Measurements from ENCODE around the gene TAF5L.
"Not testable (repeated sequence)": the region's sequence is repeated elsewhere in the genome, so short reads cannot be mapped to it uniquely, and the experiment has no call there.

The TAF5L gene

DNA sequence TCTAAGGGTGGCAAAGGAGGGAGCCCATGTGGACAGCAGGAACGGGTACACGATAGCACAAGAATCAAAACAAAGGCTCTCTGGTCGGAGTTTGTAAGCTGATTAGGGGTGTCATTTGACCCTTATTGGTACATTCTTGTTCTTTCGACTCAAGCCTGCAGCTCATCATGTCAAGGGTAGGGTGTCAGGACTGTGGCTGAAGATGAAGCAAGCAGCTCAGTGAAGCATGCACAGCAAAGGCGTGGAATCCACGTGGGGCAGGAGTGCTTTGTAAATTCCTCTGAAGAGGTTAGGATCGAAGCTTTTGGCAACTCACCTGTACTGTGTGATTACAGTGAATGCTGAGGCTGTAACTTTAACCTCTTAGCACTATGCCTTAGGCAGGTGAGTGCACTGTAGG is 62.7 kb downstream of the TAF5L start:
- no peak for DNase-seq

DNA sequence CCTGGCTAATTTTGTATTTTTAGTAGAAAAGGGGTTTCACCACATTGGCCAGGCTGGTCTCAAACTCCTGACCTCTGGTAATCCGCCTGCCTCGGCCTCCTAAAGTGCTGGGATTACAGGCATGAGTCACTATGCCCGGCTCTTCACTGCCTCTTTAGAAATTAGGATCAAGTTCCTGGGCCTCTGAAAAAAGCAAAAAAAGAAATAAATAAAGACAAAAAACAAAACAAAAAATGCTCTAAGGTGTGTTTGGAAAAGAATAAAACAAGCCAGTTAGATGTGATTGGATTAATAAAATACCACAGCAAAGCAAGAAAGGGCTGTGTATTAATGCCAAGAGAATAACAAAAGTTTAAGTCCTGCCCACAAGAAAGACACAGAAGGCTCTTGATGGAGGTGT is 63.2 kb downstream of the TAF5L start:
- no peak for DNase-seq

- no peak for DNase-seq
Observed at GRCh38 chr1:229561141-229561540, 64.8 kb downstream of the TAF5L start.

GRCh38 chr1:229560124-229560523 is 65.8 kb downstream of the TAF5L start:
- DNase-seq = not testable (repeated sequence)

DNA sequence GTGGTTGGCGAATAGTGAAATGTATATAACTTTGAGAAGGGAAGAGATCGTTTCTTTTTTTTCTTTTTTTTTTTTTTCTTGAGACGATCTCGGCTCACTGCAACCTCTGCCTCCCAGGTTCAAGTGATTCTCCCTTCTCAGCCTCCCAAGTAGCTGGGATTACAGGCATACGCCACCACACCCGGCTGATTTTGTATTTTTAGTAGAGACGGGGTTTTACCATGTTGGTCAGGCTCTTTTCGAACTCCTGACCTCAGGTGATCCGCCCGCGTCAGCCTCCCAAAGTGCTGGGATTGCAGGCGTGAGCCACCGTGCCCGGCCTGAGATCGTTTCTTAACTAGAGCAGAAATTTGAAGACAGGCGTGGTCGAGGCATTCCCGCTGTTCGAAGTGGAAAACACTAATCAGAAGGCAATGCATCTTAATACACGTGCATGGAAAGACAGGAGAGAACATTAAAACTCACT is 66.6 kb downstream of the TAF5L start:
- DNase-seq = not testable (repeated sequence)

DNA sequence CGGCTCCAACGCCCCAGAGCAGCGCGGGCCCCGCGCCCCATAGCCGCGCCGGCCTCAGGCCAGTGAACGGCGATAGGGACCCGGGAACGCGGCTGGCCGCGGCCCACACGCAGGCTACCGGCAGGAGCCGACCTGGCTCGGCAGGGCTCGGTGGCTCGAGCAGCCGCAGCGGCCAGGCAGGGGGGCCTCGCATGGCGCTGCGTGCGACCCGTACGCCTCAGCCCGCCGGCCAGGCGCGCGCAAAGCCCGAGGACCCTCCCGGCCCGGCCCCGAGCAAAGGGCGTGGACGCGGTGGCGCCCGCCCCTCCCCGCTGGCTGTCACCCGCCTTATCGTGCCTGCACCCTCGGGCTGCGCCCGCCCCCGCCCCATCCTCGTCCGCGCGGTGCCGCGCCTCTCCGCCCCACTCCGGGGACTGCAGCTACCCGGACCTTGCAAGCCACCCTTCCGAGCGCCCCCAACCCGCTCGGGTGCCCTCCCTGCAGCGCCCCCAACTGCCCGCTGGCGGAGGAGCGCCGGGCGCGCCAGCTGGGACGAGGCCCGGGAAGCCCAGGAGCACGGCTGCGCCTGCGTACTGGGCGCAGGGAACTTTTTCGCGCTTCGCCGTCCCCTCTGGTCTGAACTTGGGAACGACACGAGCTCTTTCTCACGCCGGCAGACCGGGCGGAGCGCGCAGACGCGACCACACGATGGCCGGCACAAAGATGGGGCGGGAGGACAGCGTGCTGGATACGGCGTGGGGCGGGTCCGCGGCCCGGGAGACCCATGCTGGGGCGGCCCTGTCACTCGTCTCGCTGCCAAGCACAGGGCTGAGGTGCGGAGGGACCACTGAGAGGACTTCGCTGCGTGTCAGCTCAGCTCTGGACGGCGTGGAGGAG is 67.2 kb downstream of the TAF5L start, which contains the start of gene ABCB10:
ABCB10 (minus strand) TSS at position 248 of the 876 bp plus-strand sequence; CDS start at position 193, 55 bp downstream.
- peak; percentile 77 for DNase-seq

GRCh38 chr1:229557913-229558414 is 68.0 kb downstream of the TAF5L start:
- DNase-seq = no peak

DNA sequence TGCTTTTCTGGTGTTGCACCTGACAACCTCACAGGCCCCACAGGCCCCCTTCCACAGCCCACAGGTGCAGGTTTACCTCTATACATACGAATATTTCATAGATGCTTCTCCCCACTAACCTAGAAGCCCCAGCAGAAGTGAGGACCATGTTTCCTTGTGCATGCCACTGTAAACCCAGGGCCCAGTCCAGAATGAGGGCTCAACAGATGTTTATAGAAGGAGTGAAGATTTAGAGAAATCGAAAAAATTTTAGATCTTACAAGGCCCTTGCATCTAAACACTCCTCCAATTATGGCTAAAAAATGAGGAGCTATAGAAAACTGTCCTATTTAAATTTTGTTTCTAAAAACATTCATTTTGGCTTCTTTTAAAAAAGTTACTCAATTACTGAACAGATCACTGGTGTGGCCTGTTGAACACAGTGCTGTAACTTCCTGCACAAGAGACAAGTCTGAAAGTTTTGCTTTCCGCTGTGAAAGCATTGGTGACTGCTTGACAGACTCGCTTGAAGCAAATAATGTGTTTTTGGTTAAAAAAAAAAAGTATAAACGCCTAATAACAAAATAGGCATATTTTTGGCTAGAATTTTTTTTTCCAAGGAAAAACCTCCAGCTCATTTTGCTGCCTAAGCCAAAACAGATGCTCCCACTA is 68.6 kb downstream of the TAF5L start:
- DNase-seq = no peak

DNA sequence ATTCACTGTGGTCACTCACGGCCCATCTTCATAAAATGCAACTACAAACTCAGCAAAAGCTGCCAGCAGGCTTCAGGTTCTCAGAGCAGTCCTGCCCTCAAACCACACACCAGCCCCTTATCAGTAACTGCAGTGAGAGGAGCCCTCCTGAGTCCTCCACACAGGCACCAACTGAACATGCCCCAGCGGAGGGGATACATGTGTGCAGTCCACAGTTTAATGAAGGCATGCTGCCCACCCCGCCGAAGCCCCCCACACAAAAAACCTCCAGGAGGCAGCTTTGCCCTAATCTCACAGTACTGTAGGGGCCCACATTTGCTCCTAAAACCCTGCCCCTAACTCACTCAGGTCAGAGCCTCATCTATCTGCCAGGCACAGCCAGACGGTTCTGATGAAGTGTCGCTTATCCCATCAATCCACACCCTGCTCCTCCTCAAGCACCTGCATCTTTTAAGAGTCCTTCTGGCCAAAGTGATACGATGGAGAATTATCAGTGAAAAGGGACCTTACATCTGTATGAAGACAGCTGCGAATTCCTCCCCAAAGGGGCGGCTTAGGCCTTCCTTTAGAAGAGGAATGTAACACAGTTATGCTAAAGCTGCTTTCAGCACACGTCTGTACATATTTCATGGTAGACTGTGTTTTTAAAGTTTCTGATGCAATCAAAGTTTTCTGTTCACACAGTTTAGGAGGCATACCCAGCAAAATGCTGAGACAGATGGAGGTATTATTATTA is 70.9 kb downstream of the TAF5L start:
- no peak for DNase-seq

DNA sequence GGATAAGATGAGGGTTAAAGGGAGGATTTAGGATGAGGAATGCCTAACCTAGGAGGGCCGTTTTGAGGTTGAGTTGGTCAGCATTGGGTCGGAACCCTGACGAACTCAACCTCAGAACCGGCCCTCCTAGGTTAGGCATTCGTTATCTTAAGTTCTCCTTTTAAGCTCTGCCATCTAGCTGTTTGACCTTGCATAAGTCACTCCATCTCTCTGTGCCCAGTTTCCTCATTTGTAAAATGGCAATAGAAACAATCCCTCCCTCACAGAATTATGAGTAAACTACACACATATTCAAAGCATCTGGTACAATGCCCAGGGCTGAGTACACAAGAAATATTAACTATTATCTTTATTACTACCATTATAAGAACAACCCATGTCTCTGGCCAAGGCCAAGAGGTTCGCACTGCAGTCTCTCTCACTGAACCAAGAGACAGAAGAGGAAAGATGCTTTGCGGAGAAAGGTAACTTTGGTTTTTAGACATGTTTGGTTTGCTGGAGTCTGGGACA is 72.2 kb downstream of the TAF5L start:
- no peak for DNase-seq

GRCh38 chr1:229552732-229553131 is 73.2 kb downstream of the TAF5L start:
- DNase-seq = no peak

DNA sequence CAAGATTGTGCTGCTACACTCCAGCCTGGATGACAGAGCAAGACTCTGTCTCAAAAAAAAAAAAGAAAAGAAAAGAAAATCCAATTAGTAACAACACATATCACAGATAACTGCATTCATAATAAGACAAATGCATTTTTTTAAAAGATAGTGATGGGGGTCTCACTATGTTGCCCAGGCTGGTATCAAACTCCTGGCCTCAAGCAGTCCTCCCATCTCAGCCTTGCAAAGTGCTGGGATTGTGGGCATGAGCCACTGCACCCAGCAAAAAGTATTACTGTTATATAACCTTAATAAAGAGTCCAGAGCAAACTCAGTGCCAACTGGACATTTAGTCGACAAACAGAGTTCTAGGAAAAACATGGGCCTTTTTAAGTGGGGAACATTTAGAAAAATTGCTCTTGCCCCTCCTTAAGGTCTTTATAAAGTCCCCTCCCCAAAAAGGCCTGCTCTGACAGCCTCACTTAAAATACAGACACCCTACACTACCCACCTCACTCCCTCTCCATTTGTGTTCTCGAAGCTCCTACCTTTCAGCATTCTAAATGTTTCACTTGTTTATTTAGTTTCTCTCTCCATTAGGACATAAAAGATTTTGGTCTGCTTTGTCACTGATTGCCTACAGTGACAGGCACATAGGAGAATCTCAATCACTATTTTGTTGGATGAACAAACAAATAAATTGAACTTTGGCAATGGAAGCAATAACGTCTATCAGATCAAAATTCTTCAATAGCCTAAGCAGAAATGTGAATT is 74.9 kb downstream of the TAF5L start:
- no peak for DNase-seq

DNA sequence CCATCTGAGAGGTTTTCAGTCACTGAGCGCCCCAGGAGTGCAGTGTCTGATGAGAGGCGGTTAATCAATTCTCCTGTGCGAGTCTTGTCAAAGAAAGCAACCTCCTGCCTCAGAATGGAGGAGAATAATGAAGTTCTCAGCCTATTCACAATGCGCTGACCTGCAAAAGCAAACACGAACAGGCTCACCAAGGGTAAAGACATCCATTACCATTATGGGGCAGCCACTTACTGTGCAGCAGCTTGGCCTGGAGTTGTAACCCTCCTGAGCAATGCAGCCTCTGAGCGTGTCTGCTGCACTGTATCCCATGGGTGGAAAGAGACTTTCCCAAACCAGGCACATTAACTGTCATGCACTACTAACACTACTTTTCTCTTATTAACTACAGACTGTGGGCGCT is 78.4 kb downstream of the TAF5L start:
- DNase-seq = no peak

- no peak for DNase-seq
Observed at GRCh38 chr1:229544587-229544986, 81.3 kb downstream of the TAF5L start.
